Activated CD8-positive, alpha-beta T cell treated with anti-CD3 and anti-CD28 coated beads, Interleukin-2, amount 10 ng/mL, durations not matched to agents 7 days and 5 days (primary cell): ENCODE measurements around the gene PROZ. TPM values are rescaled to one million over a fixed set of nuclear protein-coding genes. Genes with fewer than 3 reads are reported as not detected.
A peak's percentile ranks its signal among the peaks of the same experiment; 100 is the strongest.

Experiments
- ATAC-seq: fragments of 150-1000 bp; cut with Tn5 transposase; one replicate; pipeline ENCODE4 v1.10.0; 2021; ENCODE audit warnings: moderate library complexity
- CTCF ChIA-PET: fragments of 350-600 bp; sonication (Branson Sonifier 250); formaldehyde crosslinking; loops from one replicate; lab custom pipeline; 2021; ENCODE audit warnings: antibody characterized with exemption; lab: Charles Lee
- POLR2A ChIA-PET: fragments of 350-600 bp; sonication (Branson Sonifier 250); formaldehyde crosslinking; loops from one replicate; lab custom pipeline; 2021; ENCODE audit warnings: antibody characterized with exemption; lab: Charles Lee
- DNase-seq: peaks from one replicate; pipeline ENCODE4 v3.0.0-alpha.2; 2020
- H3K27ac Mint-ChIP-seq: one replicate; pipeline ENCODE4 v1.8.0; 2021; ENCODE audit warnings: mild to moderate bottlenecking, mixed read lengths
- H3K27me3 Mint-ChIP-seq: one replicate; pipeline ENCODE4 v1.8.0; 2021; ENCODE audit warnings: low read depth, mixed read lengths
- H3K36me3 Mint-ChIP-seq: one replicate; pipeline ENCODE4 v1.8.0; 2021; ENCODE audit warnings: low read depth, mixed read lengths
- H3K4me1 Mint-ChIP-seq: one replicate; pipeline ENCODE4 v1.8.0; 2021; ENCODE audit warnings: low read depth, mixed read lengths
- H3K4me3 Mint-ChIP-seq: one replicate; pipeline ENCODE4 v1.8.0; 2021; ENCODE audit warnings: mild to moderate bottlenecking, mixed read lengths
- H3K9me3 Mint-ChIP-seq: one replicate; pipeline ENCODE4 v1.8.0; 2022; ENCODE audit warnings: mixed read lengths; ENCODE audit not compliant: insufficient read depth
- total RNA-seq, 2 experiments: library from RNA; stranded (reverse); gene quantifications; one replicate each; pipeline ENCODE4 v1.2.3, GENCODE V29; 2021

PROZ gene
- total RNA-seq, 2 experiments from 2014 or later: not detected

GRCh38 chr13:113167575-113167974 lies 9.1 kb downstream of the PROZ start:
- DNase-seq (no peak), ATAC-seq (no peak)
- H3K36me3 Mint-ChIP-seq: peaks cover 44% of the 10 kb centered on the region
- ChIA-PET POLR2A (no interaction called here), CTCF (no interaction called here)
- no peaks in the 10 kb centered on the region for H3K9me3 Mint-ChIP-seq
- no peak overlapping the region for H3K27ac Mint-ChIP-seq
- peaks cover 16% of the 10 kb centered on the region for H3K4me1 Mint-ChIP-seq
- no peak overlapping the region for H3K4me3 Mint-ChIP-seq
- H3K27me3 Mint-ChIP-seq: no peaks in the 10 kb centered on the region

GRCh38 chr13:113168211-113168610 lies 9.8 kb downstream of the PROZ start:
- ChIA-PET CTCF (no interaction called here), POLR2A (no interaction called here)
- no peak for DNase-seq
- Mint-ChIP-seq H3K27me3 (no peaks in the 10 kb centered on the region), H3K9me3 (no peaks in the 10 kb centered on the region), H3K4me3 (no peak overlapping the region), H3K27ac (no peak overlapping the region), H3K36me3 (peaks cover 44% of the 10 kb centered on the region), H3K4me1 (peaks cover 14% of the 10 kb centered on the region)
- no peak for ATAC-seq

- Mint-ChIP-seq H3K9me3 (no peaks in the 10 kb centered on the region), H3K4me1 (peaks cover 6% of the 10 kb centered on the region), H3K4me3 (no peak overlapping the region), H3K36me3 (peaks cover 44% of the 10 kb centered on the region), H3K27me3 (no peaks in the 10 kb centered on the region), H3K27ac (no peak overlapping the region)
- ChIA-PET POLR2A (interaction anchor here (0.6 to 1.2 kb wide), 2 partner anchors 16 to 185 kb away, joined by 3 read pairs; no protein-coding TSS in a partner anchor), CTCF (no interaction called here)
- ATAC-seq: no peak
- DNase-seq: no peak
These were observed 11.1 kb downstream of the PROZ start for GRCh38 chr13:113169277-113170272.

GRCh38 chr13:113170511-113170910 lies 12.1 kb downstream of the PROZ start:
- CTCF ChIA-PET: no interaction called here
- POLR2A ChIA-PET: interaction anchor here (0.6 to 1.2 kb wide), 2 partner anchors 15 to 186 kb away, joined by 3 read pairs; no protein-coding TSS in a partner anchor
- DNase-seq: no peak
- Mint-ChIP-seq H3K36me3 (peaks cover 45% of the 10 kb centered on the region), H3K4me3 (no peak overlapping the region), H3K4me1 (peaks cover 6% of the 10 kb centered on the region), H3K9me3 (no peaks in the 10 kb centered on the region), H3K27ac (no peak overlapping the region), H3K27me3 (no peaks in the 10 kb centered on the region)
- ATAC-seq: no peak

- H3K9me3 Mint-ChIP-seq: no peaks in the 10 kb centered on the region
- no peak overlapping the region for H3K4me3 Mint-ChIP-seq
- POLR2A ChIA-PET: no interaction called here
- peaks cover 8% of the 10 kb centered on the region for H3K4me1 Mint-ChIP-seq
- H3K27ac Mint-ChIP-seq: no peak overlapping the region
- CTCF ChIA-PET: no interaction called here
- peaks cover 49% of the 10 kb centered on the region for H3K36me3 Mint-ChIP-seq
- no peaks in the 10 kb centered on the region for H3K27me3 Mint-ChIP-seq
- no peak for DNase-seq
- no peak for ATAC-seq
These were observed 13.0 kb downstream of the PROZ start for GRCh38 chr13:113171250-113172125.

GRCh38 chr13:113172419-113172926 lies 14.0 kb downstream of the PROZ start:
- H3K27ac Mint-ChIP-seq: no peak overlapping the region
- ATAC-seq: no peak
- CTCF ChIA-PET: no interaction called here
- no peak overlapping the region for H3K4me3 Mint-ChIP-seq
- no peaks in the 10 kb centered on the region for H3K27me3 Mint-ChIP-seq
- H3K9me3 Mint-ChIP-seq: no peaks in the 10 kb centered on the region
- DNase-seq: no peak
- POLR2A ChIA-PET: no interaction called here
- H3K36me3 Mint-ChIP-seq: peaks cover 47% of the 10 kb centered on the region
- peaks cover 8% of the 10 kb centered on the region for H3K4me1 Mint-ChIP-seq

- POLR2A ChIA-PET: no interaction called here
- peak overlapping the region; percentile 7 for H3K4me3 Mint-ChIP-seq
- ATAC-seq: peak; percentile 47
- no peaks in the 10 kb centered on the region for H3K9me3 Mint-ChIP-seq
- H3K36me3 Mint-ChIP-seq: peaks cover 58% of the 10 kb centered on the region
- CTCF ChIA-PET: interaction anchor here (0.9 kb wide), 1 partner anchor 62 kb away, joined by 3 read pairs; no protein-coding TSS in a partner anchor
- no peak for DNase-seq
- peaks cover 24% of the 10 kb centered on the region for H3K4me1 Mint-ChIP-seq
- peak overlapping the region; percentile 92 for H3K27ac Mint-ChIP-seq
- no peaks in the 10 kb centered on the region for H3K27me3 Mint-ChIP-seq
These were observed 17.8 kb downstream of the PROZ start for GRCh38 chr13:113176280-113176679.

- peaks cover 59% of the 10 kb centered on the region for H3K36me3 Mint-ChIP-seq
- no peaks in the 10 kb centered on the region for H3K9me3 Mint-ChIP-seq
- no peaks in the 10 kb centered on the region for H3K27me3 Mint-ChIP-seq
- peaks cover 24% of the 10 kb centered on the region for H3K4me1 Mint-ChIP-seq
- DNase-seq (no peak), ATAC-seq (no peak)
- POLR2A ChIA-PET: no interaction called here
- no peak overlapping the region for H3K4me3 Mint-ChIP-seq
- CTCF ChIA-PET: no interaction called here
- peak overlapping the region; percentile 92 for H3K27ac Mint-ChIP-seq
These were observed 18.4 kb downstream of the PROZ start for GRCh38 chr13:113176822-113177221.

GRCh38 chr13:113178070-113178895 lies 19.8 kb downstream of the PROZ start:
- ChIA-PET POLR2A (no interaction called here), CTCF (no interaction called here)
- DNase-seq: no peak
- H3K27me3 Mint-ChIP-seq: no peaks in the 10 kb centered on the region
- H3K4me1 Mint-ChIP-seq: peaks cover 31% of the 10 kb centered on the region
- H3K4me3 Mint-ChIP-seq: no peak overlapping the region
- no peak overlapping the region for H3K27ac Mint-ChIP-seq
- ATAC-seq: no peak
- peaks cover 66% of the 10 kb centered on the region for H3K36me3 Mint-ChIP-seq
- no peaks in the 10 kb centered on the region for H3K9me3 Mint-ChIP-seq

- no peak for ATAC-seq
- Mint-ChIP-seq H3K27me3 (no peaks in the 10 kb centered on the region), H3K36me3 (peaks cover 71% of the 10 kb centered on the region), H3K27ac (no peak overlapping the region), H3K9me3 (no peaks in the 10 kb centered on the region), H3K4me3 (no peak overlapping the region), H3K4me1 (peaks cover 37% of the 10 kb centered on the region)
- POLR2A ChIA-PET: no interaction called here
- CTCF ChIA-PET: no interaction called here
- no peak for DNase-seq
These were observed 20.4 kb downstream of the PROZ start for GRCh38 chr13:113178896-113179167.
